Measurements from ENCODE around the gene CFAP53.
"Not testable (repeated sequence)": the region's sequence is repeated elsewhere in the genome, so short reads cannot be mapped to it uniquely, and the experiment has no call there.

The CFAP53 gene

GRCh38 chr18:50232419-50232818 lies 33.9 kb downstream of the CFAP53 start:
- no peaks in the 10 kb centered on the region for H3K79me2 ChIP-seq (ENCODE audit: low read length)
- no peak overlapping the region for H3K4me3 ChIP-seq (ENCODE audit: low read length)
- no peak overlapping the region for H3K4me2 ChIP-seq (ENCODE audit: low read length)
- no peak overlapping the region for H2AFZ ChIP-seq (ENCODE audit: low read depth, low read length)
- no peaks in the 10 kb centered on the region for H3K36me3 ChIP-seq (replicated peaks; ENCODE audit: low read depth, low read length)
- TF ChIP-seq EZH2phosphoT487 (IDR thresholded peaks at IDR 0.05; ENCODE audit: low read depth) (no peak), CTCF (IDR thresholded peaks at IDR 0.05; ENCODE audit: low read depth, low read length) (no peak)
- no peaks in the 10 kb centered on the region for H4K20me1 ChIP-seq (ENCODE audit: insufficient read depth, low read length)
- peaks cover 2% of the 10 kb centered on the region for H3K4me1 ChIP-seq (ENCODE audit: low read length)
- H3K27ac ChIP-seq (ENCODE audit: low read length): no peak overlapping the region
- H3K27me3 ChIP-seq (ENCODE audit: low read depth, low read length): peaks cover 17% of the 10 kb centered on the region
- H3K9me3 ChIP-seq (ENCODE audit: insufficient read depth, low read length): no peaks in the 10 kb centered on the region
- H3K9ac ChIP-seq (ENCODE audit: low read length): no peak overlapping the region

DNA sequence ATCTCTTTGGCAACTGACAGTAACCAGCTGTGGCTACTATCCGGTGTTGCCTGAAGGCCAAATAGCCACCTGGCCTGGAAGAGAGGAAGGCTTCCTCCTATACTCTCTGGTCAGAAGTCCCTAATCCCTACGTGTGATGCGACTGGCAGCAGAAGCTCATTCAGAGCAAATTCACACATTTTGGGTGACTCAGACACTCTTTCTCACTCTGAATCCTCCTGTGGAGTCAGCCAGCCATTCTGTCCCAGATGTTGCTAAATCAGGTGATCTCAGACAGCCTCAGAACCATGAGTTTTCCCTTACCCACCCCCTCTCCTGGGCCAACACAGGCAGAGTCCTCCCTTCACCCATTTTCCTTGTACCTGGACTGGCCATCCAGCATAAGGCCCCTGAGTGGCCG lies 34.7 kb downstream of the CFAP53 start:
- H3K27me3 ChIP-seq (ENCODE audit: low read depth, low read length): peaks cover 17% of the 10 kb centered on the region
- no peaks in the 10 kb centered on the region for H4K20me1 ChIP-seq (ENCODE audit: insufficient read depth, low read length)
- no peaks in the 10 kb centered on the region for H3K79me2 ChIP-seq (ENCODE audit: low read length)
- no peak overlapping the region for H3K27ac ChIP-seq (ENCODE audit: low read length)
- H2AFZ ChIP-seq (ENCODE audit: low read depth, low read length): no peak overlapping the region
- H3K4me1 ChIP-seq (ENCODE audit: low read length): peaks cover 7% of the 10 kb centered on the region
- no peak overlapping the region for H3K4me2 ChIP-seq (ENCODE audit: low read length)
- TF ChIP-seq CTCF (IDR thresholded peaks at IDR 0.05; ENCODE audit: low read depth, low read length) (no peak), EZH2phosphoT487 (IDR thresholded peaks at IDR 0.05; ENCODE audit: low read depth) (no peak)
- no peak overlapping the region for H3K9ac ChIP-seq (ENCODE audit: low read length)
- H3K36me3 ChIP-seq (replicated peaks; ENCODE audit: low read depth, low read length): no peaks in the 10 kb centered on the region
- H3K9me3 ChIP-seq (ENCODE audit: insufficient read depth, low read length): no peaks in the 10 kb centered on the region
- H3K4me3 ChIP-seq (ENCODE audit: low read length): no peak overlapping the region

GRCh38 chr18:50220249-50220648 lies 46.0 kb downstream of the CFAP53 start:
- not testable (repeated sequence) for H3K36me3 ChIP-seq (replicated peaks; ENCODE audit: low read depth, low read length); H4K20me1 ChIP-seq (ENCODE audit: insufficient read depth, low read length); H3K4me2 ChIP-seq (ENCODE audit: low read length); H3K9ac ChIP-seq (ENCODE audit: low read length); H3K4me1 ChIP-seq (ENCODE audit: low read length); H3K27ac ChIP-seq (ENCODE audit: low read length); H3K79me2 ChIP-seq (ENCODE audit: low read length); H3K9me3 ChIP-seq (ENCODE audit: insufficient read depth, low read length); H3K4me3 ChIP-seq (ENCODE audit: low read length); H2AFZ ChIP-seq (ENCODE audit: low read depth, low read length)
- peaks cover 40% of the 10 kb centered on the region for H3K27me3 ChIP-seq (ENCODE audit: low read depth, low read length)

DNA sequence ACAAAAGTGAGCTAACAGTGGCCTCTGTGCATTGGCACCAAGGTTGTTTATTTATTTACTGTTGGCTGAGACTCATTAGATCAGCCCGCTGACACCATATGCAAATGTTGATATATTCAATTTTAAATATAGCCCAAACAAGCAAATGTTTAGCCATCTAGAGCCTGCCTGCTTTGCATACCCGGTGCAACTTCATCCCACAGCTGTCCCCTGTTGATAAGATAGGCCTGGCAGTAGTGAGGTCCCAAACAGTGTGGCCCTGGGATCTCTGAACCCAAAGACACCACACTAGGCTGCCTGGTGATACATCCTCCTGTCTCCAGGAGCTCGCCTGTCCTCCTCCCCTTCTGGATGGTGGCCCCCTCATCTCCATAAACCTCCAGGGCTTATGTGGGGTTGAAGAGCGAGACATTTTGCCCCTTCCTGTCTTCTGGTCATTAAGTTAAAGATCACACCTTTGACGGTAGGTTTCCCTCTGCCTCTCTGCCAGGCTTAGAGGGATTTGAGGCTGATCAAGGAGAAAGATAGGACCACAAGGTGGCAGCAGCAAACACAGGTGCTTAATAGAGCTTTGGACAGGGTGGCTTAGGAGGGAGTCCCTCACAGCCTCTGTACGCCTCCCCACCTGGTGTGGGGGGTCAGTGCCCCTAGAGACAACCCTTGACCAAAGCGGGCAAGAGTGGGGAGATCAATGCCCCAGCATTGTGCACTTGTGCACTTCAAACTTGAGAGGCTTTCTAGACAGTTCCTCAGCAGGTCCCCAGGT lies 47.7 kb downstream of the CFAP53 start:
- H3K79me2 ChIP-seq (ENCODE audit: low read length): no peaks in the 10 kb centered on the region
- peak overlapping the region; percentile 49 for H3K4me2 ChIP-seq (ENCODE audit: low read length)
- peak overlapping the region; percentile 80 for H2AFZ ChIP-seq (ENCODE audit: low read depth, low read length)

More for the DNA sequence above, 47.7 kb downstream of the CFAP53 start:
- no peaks in the 10 kb centered on the region for H3K36me3 ChIP-seq (replicated peaks; ENCODE audit: low read depth, low read length)
- TF ChIP-seq EZH2phosphoT487 (IDR thresholded peaks at IDR 0.05; ENCODE audit: low read depth) (no peak), CTCF (IDR thresholded peaks at IDR 0.05; ENCODE audit: low read depth, low read length) (peak; percentile 97)
- H3K4me3 ChIP-seq (ENCODE audit: low read length): 0 out of 2 replicates have a peak overlapping the region, but pooled peaks have one; percentile 9
- H4K20me1 ChIP-seq (ENCODE audit: insufficient read depth, low read length): no peaks in the 10 kb centered on the region
- H3K27ac ChIP-seq (ENCODE audit: low read length): no peak overlapping the region
- no peak overlapping the region for H3K9ac ChIP-seq (ENCODE audit: low read length)
- no peaks in the 10 kb centered on the region for H3K9me3 ChIP-seq (ENCODE audit: insufficient read depth, low read length)
- H3K4me1 ChIP-seq (ENCODE audit: low read length): peaks cover 4% of the 10 kb centered on the region
- H3K27me3 ChIP-seq (ENCODE audit: low read depth, low read length): peaks cover 46% of the 10 kb centered on the region

Data from OCI-LY3 (cell line).